ENCODE measurements around the gene ATR. TPM values are rescaled to one million over a fixed set of nuclear protein-coding genes. Genes with fewer than 3 reads are reported as not detected.

The ATR gene
- total and polyA plus RNA-seq, 9 of the 15 experiments (the other 6 are each of a cell fraction or from before 2014, with no cell fraction given): 18.0 to 37.8 (median 23.2) TPM

DNA sequence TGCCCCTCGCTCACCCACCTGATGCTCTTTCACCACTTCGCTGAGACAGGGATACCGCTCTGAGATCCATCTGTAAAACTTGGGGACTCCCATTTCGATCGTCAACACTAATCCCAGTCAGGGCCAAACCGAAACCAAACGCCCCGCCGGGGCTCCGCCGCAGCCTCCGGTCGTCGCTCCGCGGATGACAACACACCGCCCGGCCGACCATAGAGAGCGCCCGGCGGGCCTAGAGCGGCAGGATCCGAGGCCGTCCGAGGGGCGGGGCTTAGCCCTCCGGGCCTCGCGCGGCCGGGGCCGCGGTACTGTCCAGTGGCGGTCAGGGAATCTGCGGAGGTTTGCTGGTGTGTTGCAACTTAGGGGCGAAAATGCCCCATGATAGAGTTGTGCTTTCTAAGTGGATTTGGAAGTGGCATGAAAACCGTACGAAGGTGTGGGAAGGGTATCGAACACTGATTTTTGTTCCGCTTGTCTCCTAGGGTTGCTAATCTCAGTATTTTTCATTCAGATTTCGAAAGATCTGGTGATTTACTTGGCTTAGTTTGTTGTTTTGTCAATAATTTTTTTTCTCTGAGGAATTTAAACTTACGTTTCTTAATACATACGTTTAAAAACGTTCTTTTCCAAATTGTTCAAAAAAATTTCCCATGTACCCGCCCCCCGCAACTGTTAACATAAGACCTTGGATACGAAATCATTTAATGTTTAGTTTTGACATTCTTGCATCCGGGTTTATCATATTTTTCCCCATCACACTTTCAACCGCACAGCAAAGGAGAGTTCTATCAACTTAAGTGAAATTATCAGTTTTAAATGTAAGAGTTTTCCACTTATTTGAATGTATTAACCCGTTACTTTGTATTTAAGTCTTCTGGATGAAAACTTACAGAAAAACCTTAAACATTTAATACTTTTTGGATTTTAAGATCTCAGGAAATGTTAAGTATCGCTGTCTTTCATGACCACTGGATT lies 130.4 kb downstream of the ATR start, which contains the start of gene XRN1 (continued):
- TF ChIP-seq NELFE (IDR thresholded peaks at IDR 0.05; ENCODE audit: insufficient read depth, insufficient read length) (no peak), GTF2F1 (IDR thresholded peaks at IDR 0.05; ENCODE audit: low read depth, low read length) (no peak), BCOR (IDR thresholded peaks at IDR 0.05) (0 out of 2 replicates have a peak, but pooled peaks have one; percentile 3), ZNF431 (CRISPR knock-in tag; IDR thresholded peaks at IDR 0.05) (no peak), PML (IDR thresholded peaks at IDR 0.05; ENCODE audit: low read length) (peak; percentile 59; the same call in 1 of the 2 replicates), ZNF324 (CRISPR knock-in tag; IDR thresholded peaks at IDR 0.05) (no peak), ILF3 (IDR thresholded peaks at IDR 0.05; ENCODE audit: borderline replicate concordance) (no peak), DIDO1 (tag; IDR thresholded peaks at IDR 0.05; ENCODE audit: low read depth) (peak; percentile 54; the same call in 1 of the 2 replicates), ZSCAN29 (IDR thresholded peaks at IDR 0.05) (no peak), ETV5 (CRISPR knock-in tag; IDR thresholded peaks at IDR 0.05; ENCODE audit: low read depth) (peak; percentile 84), ZNF384 (IDR thresholded peaks at IDR 0.05; ENCODE audit: low read depth, low read length) (no peak), MAFF (IDR thresholded peaks at IDR 0.05; ENCODE audit: low read length) (no peak)
- TF ChIP-seq, protein P1, sequence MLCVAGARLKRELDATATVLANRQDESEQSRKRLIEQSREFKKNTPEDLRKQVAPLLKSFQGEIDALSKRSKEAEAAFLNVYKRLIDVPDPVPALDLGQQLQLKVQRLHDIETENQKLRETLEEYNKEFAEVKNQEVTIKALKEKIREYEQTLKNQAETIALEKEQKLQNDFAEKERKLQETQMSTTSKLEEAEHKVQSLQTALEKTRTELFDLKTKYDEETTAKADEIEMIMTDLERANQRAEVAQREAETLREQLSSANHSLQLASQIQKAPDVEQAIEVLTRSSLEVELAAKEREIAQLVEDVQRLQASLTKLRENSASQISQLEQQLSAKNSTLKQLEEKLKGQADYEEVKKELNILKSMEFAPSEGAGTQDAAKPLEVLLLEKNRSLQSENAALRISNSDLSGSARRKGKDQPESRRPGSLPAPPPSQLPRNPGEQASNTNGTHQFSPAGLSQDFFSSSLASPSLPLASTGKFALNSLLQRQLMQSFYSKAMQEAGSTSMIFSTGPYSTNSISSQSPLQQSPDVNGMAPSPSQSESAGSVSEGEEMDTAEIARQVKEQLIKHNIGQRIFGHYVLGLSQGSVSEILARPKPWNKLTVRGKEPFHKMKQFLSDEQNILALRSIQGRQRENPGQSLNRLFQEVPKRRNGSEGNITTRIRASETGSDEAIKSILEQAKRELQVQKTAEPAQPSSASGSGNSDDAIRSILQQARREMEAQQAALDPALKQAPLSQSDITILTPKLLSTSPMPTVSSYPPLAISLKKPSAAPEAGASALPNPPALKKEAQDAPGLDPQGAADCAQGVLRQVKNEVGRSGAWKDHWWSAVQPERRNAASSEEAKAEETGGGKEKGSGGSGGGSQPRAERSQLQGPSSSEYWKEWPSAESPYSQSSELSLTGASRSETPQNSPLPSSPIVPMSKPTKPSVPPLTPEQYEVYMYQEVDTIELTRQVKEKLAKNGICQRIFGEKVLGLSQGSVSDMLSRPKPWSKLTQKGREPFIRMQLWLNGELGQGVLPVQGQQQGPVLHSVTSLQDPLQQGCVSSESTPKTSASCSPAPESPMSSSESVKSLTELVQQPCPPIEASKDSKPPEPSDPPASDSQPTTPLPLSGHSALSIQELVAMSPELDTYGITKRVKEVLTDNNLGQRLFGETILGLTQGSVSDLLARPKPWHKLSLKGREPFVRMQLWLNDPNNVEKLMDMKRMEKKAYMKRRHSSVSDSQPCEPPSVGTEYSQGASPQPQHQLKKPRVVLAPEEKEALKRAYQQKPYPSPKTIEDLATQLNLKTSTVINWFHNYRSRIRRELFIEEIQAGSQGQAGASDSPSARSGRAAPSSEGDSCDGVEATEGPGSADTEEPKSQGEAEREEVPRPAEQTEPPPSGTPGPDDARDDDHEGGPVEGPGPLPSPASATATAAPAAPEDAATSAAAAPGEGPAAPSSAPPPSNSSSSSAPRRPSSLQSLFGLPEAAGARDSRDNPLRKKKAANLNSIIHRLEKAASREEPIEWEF (CRISPR knock-in tag; IDR thresholded peaks at IDR 0.05): no peak
- TF ChIP-seq, protein P2, sequence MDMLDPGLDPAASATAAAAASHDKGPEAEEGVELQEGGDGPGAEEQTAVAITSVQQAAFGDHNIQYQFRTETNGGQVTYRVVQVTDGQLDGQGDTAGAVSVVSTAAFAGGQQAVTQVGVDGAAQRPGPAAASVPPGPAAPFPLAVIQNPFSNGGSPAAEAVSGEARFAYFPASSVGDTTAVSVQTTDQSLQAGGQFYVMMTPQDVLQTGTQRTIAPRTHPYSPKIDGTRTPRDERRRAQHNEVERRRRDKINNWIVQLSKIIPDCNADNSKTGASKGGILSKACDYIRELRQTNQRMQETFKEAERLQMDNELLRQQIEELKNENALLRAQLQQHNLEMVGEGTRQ (CRISPR knock-in tag; IDR thresholded peaks at IDR 0.05): no peak
- TF ChIP-seq, protein P3, sequence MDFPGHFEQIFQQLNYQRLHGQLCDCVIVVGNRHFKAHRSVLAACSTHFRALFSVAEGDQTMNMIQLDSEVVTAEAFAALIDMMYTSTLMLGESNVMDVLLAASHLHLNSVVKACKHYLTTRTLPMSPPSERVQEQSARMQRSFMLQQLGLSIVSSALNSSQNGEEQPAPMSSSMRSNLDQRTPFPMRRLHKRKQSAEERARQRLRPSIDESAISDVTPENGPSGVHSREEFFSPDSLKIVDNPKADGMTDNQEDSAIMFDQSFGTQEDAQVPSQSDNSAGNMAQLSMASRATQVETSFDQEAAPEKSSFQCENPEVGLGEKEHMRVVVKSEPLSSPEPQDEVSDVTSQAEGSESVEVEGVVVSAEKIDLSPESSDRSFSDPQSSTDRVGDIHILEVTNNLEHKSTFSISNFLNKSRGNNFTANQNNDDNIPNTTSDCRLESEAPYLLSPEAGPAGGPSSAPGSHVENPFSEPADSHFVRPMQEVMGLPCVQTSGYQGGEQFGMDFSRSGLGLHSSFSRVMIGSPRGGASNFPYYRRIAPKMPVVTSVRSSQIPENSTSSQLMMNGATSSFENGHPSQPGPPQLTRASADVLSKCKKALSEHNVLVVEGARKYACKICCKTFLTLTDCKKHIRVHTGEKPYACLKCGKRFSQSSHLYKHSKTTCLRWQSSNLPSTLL (IDR thresholded peaks at IDR 0.05): no peak
- TF ChIP-seq, protein P4, sequence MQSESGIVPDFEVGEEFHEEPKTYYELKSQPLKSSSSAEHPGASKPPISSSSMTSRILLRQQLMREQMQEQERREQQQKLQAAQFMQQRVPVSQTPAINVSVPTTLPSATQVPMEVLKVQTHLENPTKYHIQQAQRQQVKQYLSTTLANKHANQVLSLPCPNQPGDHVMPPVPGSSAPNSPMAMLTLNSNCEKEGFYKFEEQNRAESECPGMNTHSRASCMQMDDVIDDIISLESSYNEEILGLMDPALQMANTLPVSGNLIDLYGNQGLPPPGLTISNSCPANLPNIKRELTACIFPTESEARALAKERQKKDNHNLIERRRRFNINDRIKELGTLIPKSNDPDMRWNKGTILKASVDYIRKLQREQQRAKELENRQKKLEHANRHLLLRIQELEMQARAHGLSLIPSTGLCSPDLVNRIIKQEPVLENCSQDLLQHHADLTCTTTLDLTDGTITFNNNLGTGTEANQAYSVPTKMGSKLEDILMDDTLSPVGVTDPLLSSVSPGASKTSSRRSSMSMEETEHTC (IDR thresholded peaks at IDR 0.05): no peak
